HG02610 (cell line): ENCODE measurements around the gene MTFR2.
A peak's percentile ranks its signal among the peaks of the same experiment; 100 is the strongest.

ENCODE experiments used
- ATAC-seq: cut with Tn5 transposase; IDR thresholded peaks from one replicate; pipeline ENCODE4 v1.9.1; 2021; ENCODE audit warnings: mild to moderate bottlenecking, moderate library complexity; ENCODE audit not compliant: unreplicated experiment

The MTFR2 gene

GRCh38 chr6:136249811-136250685 is at the start of gene MTFR2:
MTFR2 (minus strand) TSS chr6:136250311; CDS start chr6:136249099, 1,212 bp downstream.
- ATAC-seq: peak; percentile 98

DNA sequence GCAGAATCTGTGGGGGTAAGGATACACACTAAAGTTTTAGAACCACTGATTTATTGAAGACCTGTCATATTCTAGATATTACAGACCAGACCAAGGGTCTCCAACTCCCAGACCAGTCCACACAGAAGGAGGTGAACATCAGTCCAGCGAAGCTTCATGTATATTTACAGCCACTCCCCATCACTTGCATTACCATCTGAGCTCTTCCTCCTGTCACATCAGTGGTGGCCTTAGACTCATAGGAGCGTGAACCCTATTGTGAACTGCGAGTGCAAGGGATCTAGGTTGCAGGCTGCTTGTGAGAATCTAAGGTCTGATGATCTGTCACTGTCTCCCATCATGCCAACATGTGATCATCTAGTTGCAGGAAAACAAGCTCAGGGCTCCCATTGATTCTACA is 44.5 kb upstream of the MTFR2 start:
- no peak for ATAC-seq

GRCh38 chr6:136290410-136291010 is 40.4 kb upstream of the MTFR2 start:
- ATAC-seq: peak; percentile 24

DNA sequence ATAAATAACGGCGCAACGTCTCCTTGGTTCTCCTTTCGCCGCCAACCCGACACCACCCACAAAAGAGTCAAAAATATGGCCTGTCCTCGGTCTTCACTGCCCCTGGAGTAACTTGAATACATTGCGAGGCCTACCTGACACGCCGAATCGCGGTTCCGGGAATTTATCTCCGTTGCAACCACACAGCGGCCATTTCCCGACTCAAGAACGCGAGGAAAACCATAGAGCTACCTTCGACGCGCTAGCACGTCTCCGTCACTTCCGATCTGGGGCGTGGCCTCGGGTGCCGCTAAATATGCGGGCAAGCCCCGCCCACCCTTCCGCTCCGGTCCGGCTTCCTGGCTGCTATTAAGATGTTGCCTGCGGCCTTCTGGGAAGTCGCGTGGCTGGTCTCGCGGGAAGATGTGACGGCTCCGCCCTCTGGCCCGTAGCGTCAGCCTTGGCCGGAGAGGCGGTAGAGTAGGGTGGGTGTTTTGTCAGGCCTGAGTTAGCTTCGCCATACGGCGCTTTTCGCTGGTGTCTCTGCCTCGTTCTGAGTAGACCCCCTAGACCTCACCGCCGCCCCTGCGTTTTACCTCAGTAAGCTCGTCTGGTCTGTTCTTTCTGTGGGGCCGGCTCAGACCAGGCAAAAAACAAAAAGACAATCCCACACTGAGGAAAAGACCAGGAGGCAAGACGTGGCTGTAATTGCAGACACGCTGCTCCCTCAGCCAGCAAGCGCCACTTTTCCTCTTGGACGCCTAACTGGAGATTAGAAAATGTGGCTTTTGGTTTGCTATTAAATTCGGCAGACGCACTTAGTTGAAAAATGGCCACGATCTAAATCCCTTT is 39.7 kb upstream of the MTFR2 start, which contains the start of gene BCLAF1:
BCLAF1 (minus strand) TSS at position 268 of the 831 bp plus-strand sequence. CDS start 9,980 bp downstream, outside the sequence.
- peak; percentile 95 for ATAC-seq

GRCh38 chr6:136289327-136289578 is 39.1 kb upstream of the MTFR2 start:
- peak; percentile 42 for ATAC-seq

DNA sequence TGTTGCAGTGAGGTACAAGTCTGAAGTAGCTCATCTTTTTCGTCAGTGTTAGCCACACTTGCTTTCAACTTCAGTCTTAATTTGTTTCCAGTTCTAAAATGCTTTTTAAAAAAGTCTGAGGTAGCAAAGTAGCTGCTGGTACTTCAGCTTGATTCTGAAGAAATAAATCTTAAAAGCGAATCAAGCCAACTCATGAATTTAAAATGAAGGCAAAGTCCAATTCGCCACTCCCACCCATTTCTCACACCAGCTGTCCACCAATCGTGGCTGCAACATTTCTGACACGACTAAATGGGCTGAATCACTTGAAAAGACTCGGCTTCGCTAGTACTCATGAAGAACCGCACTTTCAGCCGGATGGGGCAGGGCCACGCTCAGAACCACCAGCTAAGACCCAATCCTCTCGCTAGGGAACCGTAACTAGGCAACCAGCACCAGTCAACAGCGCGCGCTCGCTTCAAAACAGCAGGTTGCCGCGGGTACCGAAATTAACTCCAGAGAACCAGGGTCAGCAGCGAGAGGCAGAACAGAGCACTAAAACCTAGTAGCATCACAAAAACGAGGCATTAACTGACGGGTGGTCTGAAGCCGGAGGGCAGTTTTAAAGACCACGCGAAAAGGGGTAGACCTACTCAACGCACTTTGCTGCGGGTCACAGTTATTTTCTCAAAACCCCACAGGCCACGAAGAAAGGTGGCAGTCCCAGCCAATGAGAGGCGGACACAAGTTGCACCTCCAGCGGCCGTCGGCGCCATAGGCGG is 38.6 kb upstream of the MTFR2 start:
- peak; percentile 26 for ATAC-seq

DNA sequence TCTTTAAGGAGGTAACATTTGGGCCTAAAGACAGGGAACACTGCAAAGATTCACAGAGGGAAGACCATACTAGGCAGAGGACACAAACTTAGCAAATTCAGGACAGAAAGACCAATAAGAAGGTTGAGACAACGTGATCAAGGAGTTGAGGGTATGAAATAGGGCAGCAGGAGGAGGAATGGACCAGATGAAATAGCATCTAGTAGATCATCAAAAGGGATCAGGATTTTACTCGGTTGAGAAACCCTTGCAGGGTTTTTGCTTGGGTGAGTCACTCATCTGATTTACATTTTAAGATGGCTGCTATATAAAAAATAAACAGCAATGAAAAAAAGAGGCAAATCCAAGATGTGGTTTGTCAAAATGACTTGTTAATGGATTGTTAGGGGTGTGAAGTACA is 34.8 kb upstream of the MTFR2 start:
- ATAC-seq: no peak

DNA sequence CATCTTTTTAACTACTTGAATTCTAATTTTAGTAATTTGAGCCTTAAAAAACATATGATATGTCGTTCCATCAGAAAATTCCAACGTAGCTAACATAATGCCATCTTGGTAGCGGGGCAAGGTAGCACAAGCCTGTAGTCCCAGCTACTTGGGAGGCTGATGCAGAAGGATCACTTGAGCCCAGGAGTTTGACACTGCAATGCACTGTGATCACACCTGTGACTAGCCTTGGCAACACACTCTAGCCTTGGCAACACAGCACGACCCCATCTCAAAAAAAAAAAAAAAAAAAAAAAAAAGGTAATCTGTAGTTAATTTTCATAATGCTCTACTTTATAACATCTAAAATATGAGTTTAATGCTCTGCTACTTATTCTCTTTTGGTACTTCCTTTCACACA is 32.8 kb upstream of the MTFR2 start:
- ATAC-seq: no peak

DNA sequence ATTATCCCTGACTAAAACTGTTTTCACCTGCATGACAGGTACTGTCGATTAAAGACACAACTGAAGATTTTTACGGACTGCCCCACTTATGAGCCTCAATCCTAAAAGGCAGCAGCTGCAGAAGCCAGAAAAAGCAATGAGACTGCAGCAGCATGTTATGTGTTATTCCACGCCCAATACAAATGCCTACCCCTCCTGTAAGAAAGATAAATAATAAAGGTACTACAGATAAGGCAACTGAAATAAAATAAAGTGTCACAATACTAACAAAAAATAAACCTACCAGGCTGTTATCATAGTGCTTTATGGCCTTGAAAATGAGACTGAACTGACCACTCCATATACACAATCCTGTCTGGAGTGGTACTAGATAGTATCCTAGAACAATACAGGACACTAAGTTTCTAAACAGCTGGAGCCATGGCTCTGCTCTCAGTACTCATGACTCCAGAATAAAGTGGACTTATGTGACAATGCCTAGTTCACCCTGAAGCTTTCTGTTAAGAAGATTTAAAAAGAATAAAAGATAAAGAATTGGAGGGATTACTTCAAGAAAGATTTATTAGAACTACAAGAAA is 30.0 kb upstream of the MTFR2 start:
- no peak for ATAC-seq

DNA sequence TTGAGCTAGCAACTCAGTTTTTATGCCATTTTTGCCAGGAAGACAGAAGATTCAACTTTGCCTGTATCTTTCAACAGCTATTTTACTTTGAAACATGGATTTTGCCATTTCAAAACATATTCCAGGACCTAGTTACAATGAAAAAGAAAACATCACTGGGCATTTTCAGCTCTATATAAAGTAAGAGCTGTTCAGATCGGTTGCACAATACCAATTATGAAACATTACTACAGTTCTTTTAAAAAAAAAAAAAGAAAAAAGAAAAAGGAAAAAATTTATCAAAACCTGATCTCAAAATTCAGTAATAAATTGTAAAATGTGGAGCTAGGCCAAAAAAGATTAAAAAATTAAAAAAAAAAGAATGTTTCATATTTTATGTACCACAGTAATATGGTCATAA is 24.0 kb upstream of the MTFR2 start:
- no peak for ATAC-seq

DNA sequence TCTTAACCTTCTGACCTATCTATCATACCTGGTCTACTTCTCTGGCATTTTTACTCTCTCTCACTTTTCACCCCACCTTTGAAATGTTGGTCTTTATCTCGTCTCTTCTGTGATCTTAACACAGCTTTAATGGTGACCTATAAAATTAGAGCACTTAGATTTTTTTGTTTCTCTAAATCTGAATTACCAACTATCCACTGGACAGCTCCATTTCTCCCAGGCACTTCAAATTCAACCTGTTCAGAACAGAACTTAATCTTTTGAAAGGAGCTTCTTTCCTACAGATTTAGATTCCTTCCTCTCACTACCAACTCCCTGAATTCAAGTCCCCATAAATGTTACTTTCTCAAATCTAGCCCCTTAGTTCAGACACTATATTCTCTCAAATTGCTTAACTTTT is 15.0 kb upstream of the MTFR2 start:
- no peak for ATAC-seq

DNA sequence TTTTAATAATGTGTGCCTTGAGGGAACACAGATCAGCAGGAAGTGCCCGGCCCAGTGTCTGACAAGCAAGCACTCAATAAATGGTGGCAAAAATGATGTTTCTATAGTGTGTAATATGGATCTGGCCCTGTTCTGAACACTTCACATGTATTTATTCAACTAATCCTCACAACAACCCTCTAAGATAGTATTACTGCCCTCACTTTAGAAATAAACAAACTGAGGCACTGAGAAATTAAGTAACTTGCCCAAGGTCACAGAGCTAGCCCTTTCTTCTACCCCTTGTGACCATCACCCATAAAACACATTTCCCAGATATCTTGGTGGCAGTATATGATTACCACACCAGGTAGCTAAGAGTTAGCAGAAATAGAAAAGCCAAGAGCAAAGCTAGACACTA is 12.8 kb upstream of the MTFR2 start:
- no peak for ATAC-seq

- no peak for ATAC-seq
Observed at GRCh38 chr6:136254851-136255466, 4.8 kb upstream of the MTFR2 start.

GRCh38 chr6:136253734-136254133 is 3.6 kb upstream of the MTFR2 start:
- no peak for ATAC-seq

DNA sequence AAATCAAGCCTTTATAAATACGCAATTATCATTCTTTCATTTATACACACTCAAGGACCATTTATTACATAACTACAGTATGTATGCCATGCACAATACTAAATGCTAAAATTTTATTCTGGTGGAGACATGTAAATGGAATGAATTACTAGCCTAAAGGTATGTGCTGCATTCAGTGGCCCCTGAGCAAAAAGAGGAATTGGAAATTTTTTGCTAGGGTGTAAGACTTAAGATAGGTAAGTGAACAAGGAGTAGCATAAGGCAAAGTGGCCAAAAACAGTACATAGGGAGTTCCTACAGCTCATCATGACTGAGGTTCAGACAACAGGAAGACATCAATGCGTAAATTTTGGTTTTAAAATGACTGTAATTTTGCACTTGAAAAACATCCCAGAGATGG is 2.3 kb upstream of the MTFR2 start:
- ATAC-seq: no peak

GRCh38 chr6:136251394-136251793 is 1.3 kb upstream of the MTFR2 start:
- no peak for ATAC-seq

DNA sequence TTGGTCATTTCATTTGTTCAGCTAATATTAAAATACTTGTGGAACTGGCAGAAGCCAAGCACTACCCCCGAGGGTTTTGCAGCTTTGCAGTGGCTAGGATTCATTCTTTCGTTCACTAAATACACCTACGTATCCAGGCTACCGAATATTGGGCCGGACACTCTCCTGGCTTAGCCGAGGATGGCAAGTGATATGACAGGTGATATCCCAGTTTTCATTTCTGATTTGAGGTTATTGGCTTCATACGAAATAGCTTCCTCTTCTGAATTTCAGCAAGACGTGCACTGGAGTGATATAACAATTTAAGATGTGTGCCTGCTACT is 536 bp upstream of the MTFR2 start:
- peak; percentile 5 for ATAC-seq

DNA sequence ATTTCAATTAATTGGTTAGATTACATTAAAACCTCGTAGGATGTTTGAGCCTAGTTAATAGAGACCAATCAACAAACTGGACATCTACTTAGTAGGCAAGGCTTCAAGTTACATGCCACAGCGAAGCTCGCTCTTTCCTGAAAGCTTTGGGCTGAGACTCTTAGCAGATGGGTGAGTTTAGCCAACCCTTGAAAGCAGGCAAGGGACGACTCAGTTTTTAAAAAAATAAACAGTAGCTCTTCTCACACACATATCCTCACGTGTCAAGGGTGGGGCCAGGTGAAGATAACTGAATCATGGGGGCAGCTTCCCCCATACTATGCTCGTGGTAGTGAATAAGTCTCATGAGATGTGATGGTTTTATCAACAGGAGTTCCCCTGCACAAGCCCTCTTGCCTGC is 775 bp downstream of the MTFR2 start:
- no peak for ATAC-seq

GRCh38 chr6:136244061-136244616 is 6.0 kb downstream of the MTFR2 start:
- no peak for ATAC-seq
